Activated CD4-positive, CD25-positive, alpha-beta regulatory T cell treated with anti-CD3 and anti-CD28 coated beads, Interleukin-2, amount 50 U/mL, for 72 hours (primary cell): ENCODE data around the gene HHIP.
"Not testable (repeated sequence)": the region's sequence is repeated elsewhere in the genome, so short reads cannot be mapped to it uniquely, and the experiment has no call there.

Experiments
- DNase-seq: peaks from one replicate; pipeline ENCODE4 v3.0.0; 2021

Gene HHIP

DNA sequence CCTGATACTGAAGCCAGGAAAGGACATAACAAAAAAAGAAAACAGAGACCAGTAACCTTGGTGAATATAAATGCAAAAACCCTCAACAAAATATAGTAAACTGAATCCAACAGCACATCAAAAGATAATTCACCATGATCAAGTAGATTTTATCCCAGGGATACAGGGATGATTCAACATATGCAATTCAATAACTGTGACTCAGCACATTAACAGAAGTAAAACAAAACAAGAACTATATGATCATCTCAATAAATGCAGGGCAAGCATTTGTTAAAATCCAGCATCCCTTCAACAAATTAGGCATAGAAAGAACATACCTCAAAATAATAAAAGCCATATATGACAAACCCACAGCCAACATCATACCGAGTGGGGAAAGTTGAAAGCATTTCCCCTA lies 112.0 kb downstream of the HHIP start:
- no peak for DNase-seq

DNA sequence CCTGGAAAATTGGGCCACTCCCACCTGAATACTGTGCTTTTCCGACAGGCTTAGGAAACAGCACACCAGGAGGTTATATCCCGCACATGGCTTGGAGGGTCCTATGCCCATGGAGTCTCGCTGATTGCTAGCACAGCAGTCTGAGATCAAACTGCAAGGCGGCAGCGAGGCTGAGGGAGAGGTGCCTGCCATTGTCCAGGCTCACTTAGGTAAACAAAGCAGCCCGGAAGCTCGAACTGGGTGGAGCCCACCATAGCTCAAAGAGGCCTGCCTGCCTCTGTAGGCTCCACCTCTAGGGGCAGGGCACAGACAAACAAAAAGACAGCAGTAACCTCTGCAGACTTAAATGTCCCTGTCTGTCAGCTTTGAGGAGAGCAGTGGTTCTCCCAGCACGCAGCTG lies 122.9 kb downstream of the HHIP start:
- DNase-seq, result not testable (repeated sequence)

DNA sequence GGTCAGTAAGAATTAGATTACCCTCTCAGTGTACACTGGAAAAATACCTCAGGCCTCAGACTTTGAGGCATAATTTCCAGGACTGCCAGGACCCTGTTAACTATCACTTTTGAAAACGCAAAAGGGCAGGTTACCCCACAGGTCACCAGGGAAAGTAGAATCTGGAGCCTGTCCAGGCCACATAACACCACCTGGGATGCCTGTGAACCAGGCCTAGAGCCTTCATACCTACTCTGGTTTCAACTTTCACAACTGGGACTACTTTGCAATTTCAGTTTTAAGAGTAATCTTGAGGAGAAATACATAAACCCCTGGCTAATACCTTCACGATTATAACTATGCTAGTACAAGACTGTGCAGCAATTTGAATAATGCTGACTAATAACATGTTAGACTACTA lies 132.4 kb downstream of the HHIP start:
- no peak for DNase-seq

DNA sequence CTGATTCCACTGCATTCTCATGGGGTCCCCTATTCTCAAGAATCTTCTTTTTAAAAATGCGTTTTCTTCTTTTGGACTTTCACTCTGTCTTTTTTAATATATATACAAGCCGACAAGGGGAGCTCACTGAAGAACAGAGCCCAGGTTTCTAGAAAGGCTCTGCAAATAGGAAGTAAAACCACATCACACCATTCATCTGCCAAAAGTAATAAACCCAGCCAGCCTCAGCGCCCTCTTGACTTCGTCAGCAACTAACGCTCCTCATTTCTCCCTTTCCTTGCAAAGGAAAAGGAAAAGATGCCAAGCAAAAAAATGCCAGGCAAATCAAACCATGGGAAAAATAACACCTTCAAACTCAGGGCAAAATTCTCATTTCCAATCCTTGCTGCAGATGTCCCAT lies 136.4 kb downstream of the HHIP start:
- no peak for DNase-seq

DNA sequence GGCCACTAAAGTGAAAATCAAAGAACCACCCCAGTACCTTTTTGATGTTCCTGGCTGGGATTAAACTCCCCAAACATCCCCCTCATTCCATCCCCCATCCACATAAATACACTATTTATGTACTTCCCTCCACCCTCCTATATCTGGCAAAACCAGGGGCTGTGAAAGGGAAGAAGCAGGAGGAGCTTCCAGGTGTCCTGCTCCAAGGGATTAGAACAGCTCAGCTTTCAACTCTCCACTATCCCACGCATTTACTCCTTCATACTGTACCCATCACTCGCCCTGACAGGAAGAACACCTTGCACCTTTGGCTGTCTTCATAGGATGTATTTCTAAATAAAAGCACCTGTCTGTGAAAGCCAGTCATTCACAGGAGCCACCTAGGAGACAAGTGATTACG lies 140.0 kb downstream of the HHIP start:
- no peak for DNase-seq

DNA sequence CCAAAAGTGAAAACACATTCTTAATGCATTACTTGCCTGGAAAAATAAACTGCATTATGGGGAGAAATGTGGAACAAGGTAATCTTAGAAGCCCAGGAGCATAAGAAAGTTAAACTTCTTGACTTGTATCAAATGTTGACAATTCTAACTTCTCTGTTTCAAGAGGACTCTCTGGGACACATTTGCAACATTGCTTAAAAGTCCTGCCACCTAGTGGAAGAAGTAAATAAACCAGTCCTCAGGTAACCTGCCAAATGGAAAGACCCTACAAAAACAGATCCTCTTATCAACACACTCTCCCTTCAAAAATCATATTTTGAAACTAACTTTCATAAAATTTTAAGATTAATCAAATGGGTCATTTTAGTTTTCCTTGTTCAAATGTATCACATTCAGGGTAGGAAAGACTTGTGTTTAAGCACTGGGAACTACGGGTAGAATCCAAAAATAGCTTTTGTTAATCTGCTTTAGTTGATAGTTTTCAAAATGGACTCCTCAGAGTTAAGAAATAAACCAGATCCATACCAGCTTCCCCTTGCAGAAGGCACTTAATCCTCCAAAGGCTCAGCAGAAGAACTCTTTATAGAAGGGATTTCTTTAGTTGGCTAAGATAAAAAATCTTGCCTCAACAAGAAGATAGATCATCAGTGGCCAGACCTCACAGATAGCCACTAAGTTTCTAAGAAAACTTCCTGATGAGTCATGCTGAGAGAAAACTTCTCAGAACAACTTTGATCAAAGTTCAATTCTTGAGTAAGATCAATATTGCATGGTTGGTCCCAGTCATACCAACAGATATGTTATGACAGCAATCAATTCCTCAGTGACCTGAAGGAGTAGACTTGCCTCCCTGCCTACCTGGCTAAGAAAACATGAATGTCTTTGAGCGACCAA lies 141.7 kb downstream of the HHIP start:
- DNase-seq, result no peak

DNA sequence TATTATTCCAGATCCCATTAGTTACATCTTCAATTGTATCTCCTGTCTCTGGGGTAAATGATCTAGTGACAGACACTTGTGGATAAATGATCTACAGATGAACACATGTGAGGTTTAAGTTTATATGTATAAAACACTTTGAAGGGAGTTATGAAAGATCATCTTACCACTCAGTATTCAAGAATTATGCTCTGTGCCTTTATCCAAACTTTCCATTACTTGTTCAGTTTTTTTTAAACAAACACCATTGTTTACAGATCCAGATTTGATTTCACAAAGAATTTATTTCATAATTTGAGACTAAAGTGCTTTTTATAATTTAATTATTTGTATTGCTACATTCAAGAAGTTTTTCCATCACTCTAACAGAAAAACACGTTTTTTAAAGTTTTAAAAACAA lies 142.5 kb downstream of the HHIP start:
- no peak for DNase-seq

DNA sequence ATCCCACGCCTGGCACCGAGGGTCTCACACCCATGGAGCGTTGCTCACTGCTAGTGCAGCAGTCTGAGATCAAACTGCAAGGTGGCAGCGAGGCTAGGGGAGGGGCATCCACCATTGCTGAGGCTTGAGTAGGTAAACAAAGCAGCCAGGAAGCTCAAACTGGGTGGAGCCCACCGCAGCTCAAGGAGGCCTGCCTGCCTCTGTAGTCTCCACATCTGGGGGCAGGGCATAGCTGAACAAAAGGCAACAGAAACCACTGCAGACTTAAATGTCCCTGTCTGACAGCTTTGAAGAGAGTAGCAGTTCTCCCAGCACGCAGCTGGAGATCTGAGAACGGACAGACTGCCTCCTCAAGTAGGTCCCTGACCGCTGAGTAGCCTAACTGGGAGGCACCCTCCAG lies 146.0 kb downstream of the HHIP start:
- DNase-seq, result not testable (repeated sequence)
